GM10266 (cell line): Measurements from ENCODE around the gene PAPSS1.
"Not testable (repeated sequence)": the region's sequence is repeated elsewhere in the genome, so short reads cannot be mapped to it uniquely, and the experiment has no call there.

ENCODE experiments used
- DNase-seq: peaks from one replicate; pipeline ENCODE4 v3.0.0; 2012; ENCODE audit errors: extremely low spot score
- CTCF ChIP-seq: IDR thresholded peaks from 2 replicates; pipeline ENCODE4 v1.5.1; 2012; ENCODE audit warnings: mild to moderate bottlenecking, low read depth; ENCODE audit not compliant: control insufficient read depth, insufficient read depth; ENCODE audit errors: missing control alignments

The PAPSS1 gene

DNA sequence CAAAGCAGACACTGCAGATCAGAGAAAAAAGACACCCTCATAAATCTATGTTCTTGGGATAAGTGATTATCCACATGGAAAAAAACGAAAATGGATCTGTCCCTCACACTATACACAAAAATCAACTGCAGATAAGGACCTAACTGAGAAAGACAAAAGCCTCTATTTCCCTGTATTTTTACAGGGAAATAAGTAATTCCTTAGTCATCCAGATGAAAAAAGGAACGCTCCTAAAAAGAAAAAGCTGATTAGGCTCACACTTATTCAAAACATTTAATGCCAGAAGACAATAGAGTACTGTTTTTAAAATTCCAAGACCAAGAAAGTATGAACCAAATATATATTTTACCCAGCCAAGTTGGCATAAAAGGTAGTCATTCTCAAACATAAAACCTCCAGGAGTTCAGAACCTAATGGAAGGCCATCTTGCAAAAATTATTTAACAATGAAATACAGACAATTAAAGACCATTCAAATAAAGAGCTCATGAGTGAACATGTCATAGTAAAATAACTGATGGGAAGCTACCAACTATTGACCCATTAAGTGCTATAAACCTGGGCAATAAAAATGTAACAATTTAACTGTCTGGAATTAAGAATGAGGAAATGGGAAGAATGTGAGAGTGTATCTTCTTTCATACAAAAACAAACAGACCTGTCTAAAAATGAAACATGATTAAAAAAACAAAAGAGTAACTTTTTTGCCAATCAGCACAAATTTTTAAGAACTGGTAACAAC lies 20.4 kb downstream of the PAPSS1 start:
- no peak for DNase-seq
- TF ChIP-seq CTCF = no peak

DNA sequence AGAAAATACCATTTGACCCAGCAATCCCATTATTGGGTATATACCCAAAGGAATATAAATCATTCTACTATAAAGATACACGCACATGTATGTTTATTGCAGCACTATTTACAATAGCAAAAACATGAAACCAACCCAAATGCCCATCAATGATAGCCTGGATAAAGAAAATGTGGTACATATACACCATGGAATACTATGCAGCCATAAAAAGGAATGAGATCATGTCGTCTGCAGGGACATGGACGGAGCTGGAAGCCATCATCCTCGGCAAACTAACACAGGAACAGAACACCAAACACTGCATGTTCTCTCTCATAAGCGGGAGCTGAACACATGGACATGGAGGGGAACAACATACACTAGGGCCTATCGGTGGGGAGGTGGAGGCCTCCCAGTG lies 23.8 kb downstream of the PAPSS1 start:
- not testable (repeated sequence) for DNase-seq

GRCh38 chr4:107693132-107693531 lies 26.9 kb downstream of the PAPSS1 start:
- TF ChIP-seq CTCF = no peak
- DNase-seq = no peak

- TF ChIP-seq CTCF = no peak
- DNase-seq = no peak
These were observed 27.8 kb downstream of the PAPSS1 start for GRCh38 chr4:107692202-107692601.

DNA sequence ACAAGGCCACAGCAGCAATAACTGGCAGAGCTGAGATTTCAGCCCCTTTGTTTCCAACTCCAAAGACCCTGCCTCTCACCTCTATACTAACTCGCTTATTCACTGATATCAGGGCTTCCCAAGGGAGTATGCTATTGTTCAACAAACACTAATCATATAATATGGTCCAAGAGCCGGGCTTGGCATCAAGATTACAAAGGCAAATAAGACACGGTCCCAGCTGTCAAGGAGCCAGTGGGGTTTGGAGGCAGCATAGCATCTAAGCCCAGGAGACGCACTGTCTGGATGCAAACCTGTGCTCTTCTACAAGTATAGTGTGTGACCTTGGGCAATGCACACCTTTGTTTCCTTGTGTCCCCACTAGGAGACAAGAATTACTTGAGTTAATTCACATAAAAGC lies 28.7 kb downstream of the PAPSS1 start:
- TF ChIP-seq CTCF = no peak
- DNase-seq = no peak

DNA sequence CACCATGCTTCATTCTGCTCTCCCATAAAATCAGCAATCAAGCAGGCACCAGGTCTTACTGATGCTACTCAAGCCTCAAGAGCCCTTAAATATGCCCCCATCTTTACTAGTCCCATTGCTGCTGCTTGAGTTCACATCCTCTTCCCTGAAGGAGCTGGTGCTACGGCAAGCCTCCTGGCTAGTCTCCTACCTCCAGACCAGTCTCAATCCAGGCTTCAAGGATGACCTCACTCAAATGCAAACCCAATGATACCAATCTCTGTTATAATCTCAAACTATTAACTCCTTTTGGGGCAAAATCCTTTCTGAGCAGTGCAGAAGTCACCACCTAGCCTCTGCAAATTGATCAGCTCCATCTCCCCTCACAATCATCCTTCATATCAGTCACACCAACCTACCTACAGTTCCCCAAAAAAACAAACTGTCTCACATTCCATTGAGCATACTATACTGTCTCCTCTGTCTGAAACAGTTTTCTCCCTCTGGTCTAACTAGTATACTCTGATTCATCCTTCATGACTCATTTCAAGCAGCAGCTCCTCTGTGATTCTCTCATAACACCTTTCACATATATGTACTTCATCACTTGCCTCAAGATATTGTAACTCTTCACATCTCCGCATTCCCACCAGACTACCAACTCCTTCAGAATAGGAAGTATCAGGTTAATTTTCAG lies 30.0 kb downstream of the PAPSS1 start:
- TF ChIP-seq CTCF = no peak
- no peak for DNase-seq

DNA sequence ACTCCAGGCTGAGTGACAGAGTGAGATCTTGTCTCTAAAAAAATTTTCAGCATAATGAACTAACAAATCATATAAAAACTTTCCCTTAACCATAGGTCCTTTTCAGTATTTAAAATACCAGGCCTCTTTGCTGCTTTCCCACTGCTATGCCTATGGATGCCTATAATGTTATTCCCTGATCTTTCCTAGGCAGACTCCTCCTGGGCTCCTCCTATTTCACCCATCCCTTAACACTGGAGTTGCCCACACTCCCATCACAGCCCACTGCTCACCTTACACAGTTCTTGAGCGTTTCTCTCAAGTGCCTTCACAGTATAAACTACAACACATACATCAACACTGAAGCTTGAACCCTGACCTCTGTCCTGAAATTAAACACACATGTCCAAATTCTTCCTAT lies 31.6 kb downstream of the PAPSS1 start:
- DNase-seq = no peak
- TF ChIP-seq CTCF = no peak
